IPS-20b (cell line): ENCODE measurements around the gene LCN12.
A peak's percentile ranks its signal among the peaks of the same experiment; 100 is the strongest.

Experiments used
- H3K27ac ChIP-seq: one replicate; pipeline ENCODE4 v1.5.1; 2013; ENCODE audit warnings: low read length
- H3K27me3 ChIP-seq: 2 replicates; pipeline ENCODE4 v1.6.1; 2013; ENCODE audit warnings: mild to moderate bottlenecking, low read length, inconsistent platforms; ENCODE audit not compliant: insufficient read depth
- H3K36me3 ChIP-seq: 2 replicates; pipeline ENCODE4 v1.6.1; 2013; ENCODE audit warnings: low read depth, mild to moderate bottlenecking, inconsistent platforms, low read length, moderate library complexity; ENCODE audit not compliant: insufficient read depth
- H3K4me1 ChIP-seq: 2 replicates; pipeline ENCODE4 v1.6.1; 2013; ENCODE audit warnings: mild to moderate bottlenecking, control low read depth, inconsistent platforms, low read length, moderate library complexity; ENCODE audit not compliant: insufficient read depth
- H3K4me3 ChIP-seq: 2 replicates; pipeline ENCODE4 v1.5.1; 2013; ENCODE audit warnings: mild to moderate bottlenecking, low read length, inconsistent platforms
- H3K9ac ChIP-seq: 2 replicates; pipeline ENCODE4 v1.6.1; 2013; ENCODE audit warnings: low read depth, mild to moderate bottlenecking, inconsistent platforms, low read length, moderate library complexity
- H3K9me3 ChIP-seq: 2 replicates; pipeline ENCODE4 v1.6.1; 2013; ENCODE audit warnings: mild to moderate bottlenecking, low read depth, low read length, inconsistent platforms; ENCODE audit not compliant: insufficient read depth

Gene LCN12

DNA sequence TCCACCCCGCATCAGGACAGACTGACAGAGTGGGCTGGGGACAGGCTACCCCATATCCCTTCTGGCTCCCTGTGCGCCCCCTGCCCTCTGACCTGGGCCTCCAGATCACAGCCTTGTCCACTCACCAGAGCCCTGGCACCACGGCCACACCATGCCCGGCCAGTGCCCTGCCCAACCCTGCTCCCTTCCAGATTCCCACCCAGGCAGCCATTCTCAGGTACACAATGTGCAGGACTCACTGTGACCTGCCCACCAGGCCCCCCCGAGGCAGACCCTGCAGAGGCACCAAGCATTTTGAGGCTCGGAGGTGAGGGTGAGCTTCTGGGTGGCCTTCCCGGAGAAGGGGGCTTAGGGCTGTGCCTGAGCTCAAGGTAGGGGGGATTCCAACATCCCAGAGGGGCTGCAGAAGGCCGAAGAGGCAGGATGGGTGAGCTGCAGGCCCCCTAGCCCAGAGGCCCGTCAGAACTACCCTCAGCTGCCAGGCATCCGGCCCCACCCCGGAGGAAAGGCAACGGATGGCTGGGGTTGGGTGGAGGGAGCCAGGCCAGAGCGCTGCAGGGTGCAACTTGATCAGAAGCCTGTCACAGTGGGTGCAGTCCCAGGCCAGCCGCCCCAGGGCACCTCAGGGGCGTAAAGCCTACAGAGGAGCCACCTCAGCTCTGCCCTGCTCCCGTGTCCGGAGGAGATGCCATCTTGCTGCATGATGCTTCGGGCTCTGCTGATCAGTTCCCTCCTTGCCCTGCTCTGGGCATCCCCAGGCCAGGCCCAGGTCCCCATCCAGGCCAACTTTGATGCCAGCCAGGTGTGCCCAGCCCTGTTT, 30.4 kb downstream of the LCN12 start, which contains the start of gene LCNL1:
TSS of gene LCNL1 (plus strand) at position 762 of the 820 bp plus-strand sequence. CDS start 594 bp downstream, outside the sequence.
- Histone ChIP-seq H3K4me3 (no peak within 1 kb of the TSS), H3K27ac (no peak within 1 kb of the TSS), H3K27me3 (peaks cover 41% of the 10 kb centered on the region), H3K36me3 (no peaks in the 10 kb centered on the region), H3K9me3 (no peaks in the 10 kb centered on the region), H3K9ac (no peak within 1 kb of the TSS), H3K4me1 (no peaks in the 10 kb centered on the region; the same call in 1 of the 2 replicates)

- Histone ChIP-seq H3K4me3 (no peak overlapping the region), H3K27ac (no peak overlapping the region), H3K27me3 (peaks cover 37% of the 10 kb centered on the region), H3K9ac (no peak overlapping the region), H3K9me3 (no peaks in the 10 kb centered on the region), H3K4me1 (no peaks in the 10 kb centered on the region; the same call in 1 of the 2 replicates), H3K36me3 (no peaks in the 10 kb centered on the region)
These were observed 31.1 kb downstream of the LCN12 start for GRCh38 chr9:136983167-136983566.

DNA sequence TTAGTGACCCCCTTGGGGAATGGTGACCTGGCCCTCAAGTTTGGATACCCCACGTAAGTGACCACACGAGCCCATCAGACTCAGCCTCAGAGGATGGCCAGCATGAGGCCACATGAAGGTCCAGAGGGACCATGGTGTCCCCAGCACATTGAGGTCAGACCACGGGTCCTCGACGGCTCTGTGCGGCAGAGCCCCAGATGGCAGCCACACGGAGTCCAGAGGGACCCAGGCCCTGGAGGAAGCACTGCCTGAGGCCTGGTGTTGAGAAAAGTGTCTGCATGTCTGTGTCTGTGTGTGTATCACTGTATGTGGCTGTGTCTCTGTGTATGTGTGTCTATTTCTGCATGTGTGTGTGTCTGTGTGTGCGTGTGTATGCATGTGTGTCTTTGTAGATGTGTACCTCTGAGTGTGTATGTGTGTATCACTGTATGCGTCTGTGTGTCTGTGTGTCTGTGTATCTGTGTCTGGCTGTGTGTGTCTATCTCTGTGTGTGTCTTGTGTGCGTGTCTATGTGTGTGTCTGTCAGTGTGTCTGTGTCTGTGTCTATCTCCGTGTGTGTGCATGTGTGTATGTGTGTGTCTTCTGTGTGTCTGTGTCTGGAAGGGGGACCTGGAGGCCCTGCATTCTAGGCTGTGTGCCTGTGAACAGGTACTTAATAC, 31.7 kb downstream of the LCN12 start:
- Histone ChIP-seq H3K9ac (no peak overlapping the region), H3K4me1 (no peaks in the 10 kb centered on the region; the same call in 1 of the 2 replicates), H3K27ac (no peak overlapping the region), H3K4me3 (no peak overlapping the region), H3K27me3 (peaks cover 37% of the 10 kb centered on the region), H3K36me3 (no peaks in the 10 kb centered on the region), H3K9me3 (no peaks in the 10 kb centered on the region)

- Histone ChIP-seq H3K27me3 (peaks cover 37% of the 10 kb centered on the region), H3K4me3 (peak overlapping the region; percentile 45; the same call in 1 of the 2 replicates), H3K9ac (no peak overlapping the region), H3K9me3 (no peaks in the 10 kb centered on the region), H3K4me1 (no peaks in the 10 kb centered on the region), H3K27ac (no peak overlapping the region), H3K36me3 (no peaks in the 10 kb centered on the region)
These were observed 32.5 kb downstream of the LCN12 start for GRCh38 chr9:136984464-136985026.

DNA sequence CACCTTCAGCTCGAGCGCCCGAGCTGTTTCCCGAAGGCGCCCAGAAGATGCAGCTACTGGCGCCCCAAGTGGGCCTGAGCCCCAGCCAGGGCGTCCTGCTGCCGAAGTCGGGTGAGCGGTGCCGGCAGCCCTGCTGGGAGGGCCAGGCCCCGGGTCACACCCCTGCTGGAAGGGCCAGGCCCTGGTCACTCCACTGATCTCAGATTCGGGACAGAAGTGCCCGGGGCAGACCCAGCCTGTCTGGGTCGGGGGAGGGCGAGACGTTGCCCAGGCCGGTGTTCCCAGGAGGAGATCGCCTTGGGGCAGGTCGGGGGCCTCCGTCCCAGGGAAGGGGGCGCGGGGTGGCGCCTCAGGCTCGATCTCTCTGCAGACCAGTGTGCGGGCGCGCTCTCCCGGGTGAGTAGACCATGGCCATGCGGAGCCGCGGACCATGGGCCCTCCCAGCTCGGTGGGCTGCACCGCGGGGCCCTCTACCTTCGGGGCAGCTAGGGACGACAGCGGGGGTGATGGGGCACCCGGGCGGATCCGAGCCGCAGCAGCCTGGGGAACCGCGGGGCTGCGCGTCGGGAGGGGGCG, 33.0 kb downstream of the LCN12 start:
- no peaks in the 10 kb centered on the region for H3K4me1 ChIP-seq
- peaks cover 37% of the 10 kb centered on the region for H3K27me3 ChIP-seq
- H3K36me3 ChIP-seq, result no peaks in the 10 kb centered on the region
- no peaks in the 10 kb centered on the region for H3K9me3 ChIP-seq
- no peak overlapping the region for H3K27ac ChIP-seq
- peak overlapping the region; percentile 45; the same call in 1 of the 2 replicates for H3K4me3 ChIP-seq
- H3K9ac ChIP-seq, result no peak overlapping the region

DNA sequence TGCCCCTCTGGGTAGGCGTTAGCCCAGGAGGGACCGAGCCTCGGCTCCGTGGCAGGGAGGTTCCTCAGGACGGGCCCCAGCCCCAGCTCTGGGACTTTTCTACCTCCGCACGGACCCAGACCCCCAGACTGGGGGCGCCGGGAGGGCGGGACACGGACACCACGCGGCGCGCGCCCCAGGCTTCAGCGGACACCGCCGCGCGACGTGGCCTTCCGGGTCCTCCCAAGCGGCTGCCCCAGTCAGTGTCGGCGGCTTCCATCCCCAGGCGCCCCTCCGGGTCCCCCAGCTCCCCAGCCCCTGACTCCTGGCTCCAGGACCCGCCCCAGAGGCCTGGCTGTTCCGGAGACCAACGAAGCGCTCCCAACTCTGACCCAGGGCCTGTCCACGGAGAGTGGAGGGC, 33.8 kb downstream of the LCN12 start:
- H3K36me3 ChIP-seq, result no peaks in the 10 kb centered on the region
- H3K27me3 ChIP-seq, result peaks cover 45% of the 10 kb centered on the region
- H3K9me3 ChIP-seq, result no peaks in the 10 kb centered on the region
- H3K27ac ChIP-seq, result no peak overlapping the region
- no peak overlapping the region; the same call in 1 of the 2 replicates for H3K4me3 ChIP-seq
- no peaks in the 10 kb centered on the region for H3K4me1 ChIP-seq
- H3K9ac ChIP-seq, result no peak overlapping the region

- Histone ChIP-seq H3K36me3 (peaks cover 2% of the 10 kb centered on the region; the same call in 1 of the 2 replicates), H3K4me3 (no peak overlapping the region), H3K4me1 (no peaks in the 10 kb centered on the region), H3K9ac (no peak overlapping the region), H3K27me3 (peaks cover 47% of the 10 kb centered on the region), H3K9me3 (no peaks in the 10 kb centered on the region), H3K27ac (no peak overlapping the region)
These were observed 36.8 kb downstream of the LCN12 start for GRCh38 chr9:136988872-136989271.

DNA sequence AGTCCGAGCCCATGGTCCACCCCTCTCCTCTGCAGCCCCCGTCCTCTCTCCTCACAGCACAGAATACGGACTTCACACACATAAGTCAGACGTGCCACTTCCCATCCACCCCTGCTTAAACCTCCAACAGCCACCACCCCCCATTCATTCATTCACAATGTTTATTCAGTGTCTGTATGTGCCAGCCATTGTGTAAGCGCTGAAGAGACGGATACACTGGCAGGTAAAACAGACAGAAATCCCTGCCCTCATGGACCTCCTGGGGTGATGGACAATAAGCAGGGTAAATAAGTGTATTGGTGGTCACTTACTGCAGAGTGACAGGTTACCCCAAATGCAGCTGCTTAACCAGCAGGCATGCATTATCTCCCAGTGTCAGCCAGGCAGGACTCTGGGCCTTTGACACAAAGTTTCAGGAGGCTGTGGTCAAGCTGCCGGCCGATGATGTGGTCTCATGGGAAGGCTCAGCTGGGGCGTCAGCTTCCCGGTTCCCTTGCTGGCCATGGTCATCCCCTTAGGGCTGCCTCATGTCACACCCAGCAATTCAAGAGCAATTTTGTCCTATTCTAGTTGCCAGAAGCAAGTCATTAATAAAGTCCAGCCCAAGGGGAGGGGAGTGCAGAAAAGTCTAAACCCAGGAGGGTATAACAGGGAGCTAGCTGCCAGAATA, 38.3 kb downstream of the LCN12 start:
- no peaks in the 10 kb centered on the region for H3K4me1 ChIP-seq
- no peak overlapping the region for H3K27ac ChIP-seq
- no peaks in the 10 kb centered on the region for H3K9me3 ChIP-seq
- no peak overlapping the region for H3K9ac ChIP-seq
- peaks cover 5% of the 10 kb centered on the region; the same call in 1 of the 2 replicates for H3K36me3 ChIP-seq
- peaks cover 32% of the 10 kb centered on the region for H3K27me3 ChIP-seq
- no peak overlapping the region for H3K4me3 ChIP-seq

DNA sequence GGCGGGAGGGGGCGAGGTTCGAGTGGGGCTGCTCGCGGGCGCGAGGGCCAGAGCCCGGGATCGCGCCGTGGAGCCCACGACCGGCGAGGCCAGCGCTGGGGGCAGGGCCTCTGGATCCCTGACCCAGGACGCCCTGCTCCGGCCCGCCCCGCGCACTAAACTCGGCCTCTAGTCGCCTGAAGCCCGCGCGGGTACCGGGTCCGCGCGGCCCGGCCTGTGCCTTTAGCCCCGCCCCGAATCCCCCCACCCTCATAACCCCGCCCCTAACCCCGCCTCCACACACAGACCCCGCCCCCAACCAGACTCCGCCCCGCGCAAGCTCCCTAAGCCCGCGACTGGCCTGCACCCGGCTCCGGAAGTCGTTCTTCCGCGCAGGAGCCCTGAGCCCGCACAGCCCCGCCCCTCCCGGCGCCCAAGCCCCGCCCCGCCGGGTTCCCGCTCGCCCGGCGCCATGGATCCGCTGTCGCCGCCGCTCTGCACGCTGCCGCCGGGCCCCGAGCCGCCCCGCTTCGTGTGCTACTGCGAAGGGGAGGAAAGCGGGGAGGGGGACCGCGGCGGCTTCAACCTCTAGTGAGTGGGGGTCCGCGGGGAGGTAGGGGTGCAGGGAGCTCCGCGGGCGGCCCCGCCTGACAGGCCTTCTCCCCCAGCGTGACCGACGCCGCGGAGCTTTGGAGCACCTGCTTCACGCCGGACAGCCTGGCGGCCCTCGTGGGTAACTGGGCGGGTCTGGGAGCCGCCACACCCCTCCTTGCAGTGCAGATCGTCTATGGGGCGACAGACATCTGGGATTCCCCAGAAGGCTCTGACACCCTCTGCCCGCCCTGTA, 40.1 kb downstream of the LCN12 start, which contains the start of gene PAXX:
TSS of gene PAXX (plus strand) at position 430 of the 826 bp plus-strand sequence. CDS start at position 452, 22 bp downstream.
- Histone ChIP-seq H3K36me3 (peaks cover 5% of the 10 kb centered on the region; the same call in 1 of the 2 replicates), H3K27me3 (peaks cover 16% of the 10 kb centered on the region), H3K9ac (peak within 1 kb of the TSS; percentile 83), H3K4me1 (no peaks in the 10 kb centered on the region; the same call in 1 of the 2 replicates), H3K4me3 (peak within 1 kb of the TSS; percentile 88), H3K9me3 (no peaks in the 10 kb centered on the region), H3K27ac (no peak within 1 kb of the TSS)

DNA sequence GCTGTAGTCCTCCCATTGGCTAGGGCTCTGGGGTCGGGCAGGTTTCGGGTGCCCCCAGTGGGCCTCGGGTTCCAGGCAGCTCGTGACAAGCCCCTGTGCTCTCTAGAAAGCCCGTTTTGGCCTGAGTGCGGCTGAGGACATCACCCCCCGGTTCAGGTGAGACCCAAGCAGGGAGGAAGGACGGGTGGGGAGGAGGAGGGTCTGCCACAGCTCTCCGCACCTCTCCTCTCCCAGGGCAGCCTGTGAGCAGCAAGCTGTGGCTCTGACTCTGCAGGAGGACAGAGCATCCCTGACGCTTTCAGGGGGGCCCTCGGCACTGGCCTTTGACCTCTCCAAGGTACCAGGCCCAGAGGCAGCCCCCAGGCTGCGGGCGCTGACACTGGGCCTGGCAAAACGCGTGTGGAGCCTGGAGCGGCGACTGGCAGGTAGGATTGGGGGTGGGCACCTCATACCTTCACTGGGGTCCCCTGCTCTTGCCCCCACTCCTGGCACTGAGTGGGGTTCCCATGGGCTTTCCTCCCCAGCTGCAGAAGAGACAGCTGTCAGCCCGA, 40.8 kb downstream of the LCN12 start:
- H3K27ac ChIP-seq, result no peak overlapping the region
- peak overlapping the region; percentile 88 for H3K4me3 ChIP-seq

More for the DNA sequence above, 40.8 kb downstream of the LCN12 start:
- Histone ChIP-seq H3K36me3 (peaks cover 5% of the 10 kb centered on the region; the same call in 1 of the 2 replicates), H3K4me1 (no peaks in the 10 kb centered on the region; the same call in 1 of the 2 replicates), H3K27me3 (peaks cover 16% of the 10 kb centered on the region), H3K9me3 (no peaks in the 10 kb centered on the region), H3K9ac (peak overlapping the region; percentile 83)
